ENCODE data around the gene ATXN7L2.

Gene ATXN7L2

DNA sequence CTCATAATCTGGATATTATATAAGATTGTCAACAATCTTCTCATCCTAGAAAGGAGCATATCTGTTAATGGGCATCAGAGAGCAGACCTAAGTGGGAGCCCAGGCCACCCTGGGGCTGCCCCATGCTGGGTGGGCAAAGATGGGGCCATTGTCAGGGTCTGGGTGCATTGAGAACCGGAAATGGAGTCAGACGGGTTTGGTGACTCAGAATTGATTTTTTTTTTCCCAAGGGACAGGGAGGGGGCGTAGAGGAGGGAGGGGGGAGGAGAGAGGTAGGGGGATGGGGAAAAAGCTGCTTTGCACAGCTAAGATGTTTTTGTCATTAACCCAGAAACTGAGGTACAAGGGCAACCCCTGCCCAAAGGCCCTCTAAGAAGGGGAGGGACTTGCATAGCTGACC, 1.3 kb downstream of the ATXN7L2 start:
- Histone ChIP-seq H3K4me1 (ENCODE audit: control insufficient read depth, insufficient read depth, low read length) (no peaks in the 10 kb centered on the region), H3K27ac (ENCODE audit: extremely low read depth, low read depth, low read length) (no peak overlapping the region), H3K9me3 (ENCODE audit: control insufficient read depth, insufficient read depth, low read depth, low read length) (no peaks in the 10 kb centered on the region), H3K36me3 (ENCODE audit: control insufficient read depth in 2 of 2, insufficient read depth in 1 of 2, low read length in 2 of 2) (peaks cover 0 to 36% of the 10 kb centered on the region in 2 experiments; a peak in 1 of 3 replicates), H3K4me3 (ENCODE audit: low read depth, low read length) (peak overlapping the region; percentile 60; the same call in 1 of the 2 replicates)
- TF ChIP-seq, protein P1, sequence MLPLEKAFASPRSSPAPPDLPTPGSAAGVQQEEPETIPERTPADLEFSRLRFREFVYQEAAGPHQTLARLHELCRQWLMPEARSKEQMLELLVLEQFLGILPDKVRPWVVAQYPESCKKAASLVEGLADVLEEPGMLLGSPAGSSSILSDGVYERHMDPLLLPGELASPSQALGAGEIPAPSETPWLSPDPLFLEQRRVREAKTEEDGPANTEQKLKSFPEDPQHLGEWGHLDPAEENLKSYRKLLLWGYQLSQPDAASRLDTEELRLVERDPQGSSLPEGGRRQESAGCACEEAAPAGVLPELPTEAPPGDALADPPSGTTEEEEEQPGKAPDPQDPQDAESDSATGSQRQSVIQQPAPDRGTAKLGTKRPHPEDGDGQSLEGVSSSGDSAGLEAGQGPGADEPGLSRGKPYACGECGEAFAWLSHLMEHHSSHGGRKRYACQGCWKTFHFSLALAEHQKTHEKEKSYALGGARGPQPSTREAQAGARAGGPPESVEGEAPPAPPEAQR (tag by site-specific recombination; IDR thresholded peaks at IDR 0.05), result no peak
- TF ChIP-seq GLIS2 (tag by site-specific recombination; IDR thresholded peaks at IDR 0.05), result 0 out of 2 replicates have a peak, but pooled peaks have one; percentile 11
- no peak for TF ChIP-seq ZNF114 (tag by site-specific recombination; IDR thresholded peaks at IDR 0.05)
- no peak for TF ChIP-seq ZNF624 (tag by site-specific recombination; IDR thresholded peaks at IDR 0.05)
- TF ChIP-seq ZIC2 (tag by site-specific recombination; IDR thresholded peaks at IDR 0.05), result peak; percentile 71
- TF ChIP-seq, protein P2, sequence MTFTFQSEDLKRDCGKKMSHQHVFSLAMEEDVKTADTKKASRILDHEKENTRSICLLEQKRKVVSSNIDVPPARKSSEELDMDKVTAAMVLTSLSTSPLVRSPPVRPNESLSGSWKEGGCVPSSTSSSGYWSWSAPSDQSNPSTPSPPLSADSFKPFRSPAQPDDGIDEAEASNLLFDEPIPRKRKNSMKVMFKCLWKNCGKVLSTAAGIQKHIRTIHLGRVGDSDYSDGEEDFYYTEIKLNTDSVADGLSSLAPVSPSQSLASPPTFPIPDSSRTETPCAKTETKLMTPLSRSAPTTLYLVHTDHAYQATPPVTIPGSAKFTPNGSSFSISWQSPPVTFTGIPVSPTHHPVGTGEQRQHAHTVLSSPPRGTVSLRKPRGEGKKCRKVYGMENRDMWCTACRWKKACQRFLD (tag by site-specific recombination; IDR thresholded peaks at IDR 0.05), result no peak
- TF ChIP-seq ZNF133 (tag by site-specific recombination; IDR thresholded peaks at IDR 0.05), result no peak
- no peak for TF ChIP-seq ZNF302 (tag by site-specific recombination; IDR thresholded peaks at IDR 0.05; ENCODE audit: low read depth)
- TF ChIP-seq ZNF571 (tag by site-specific recombination; IDR thresholded peaks at IDR 0.05), result no peak
- peak; percentile 31; the same call in 1 of the 2 replicates for TF ChIP-seq ZFHX2 (tag by site-specific recombination; conservative IDR thresholded peaks at IDR 0.05)
- no peak for TF ChIP-seq SP3 (tag by site-specific recombination; IDR thresholded peaks at IDR 0.05)
- TF ChIP-seq, protein P3, sequence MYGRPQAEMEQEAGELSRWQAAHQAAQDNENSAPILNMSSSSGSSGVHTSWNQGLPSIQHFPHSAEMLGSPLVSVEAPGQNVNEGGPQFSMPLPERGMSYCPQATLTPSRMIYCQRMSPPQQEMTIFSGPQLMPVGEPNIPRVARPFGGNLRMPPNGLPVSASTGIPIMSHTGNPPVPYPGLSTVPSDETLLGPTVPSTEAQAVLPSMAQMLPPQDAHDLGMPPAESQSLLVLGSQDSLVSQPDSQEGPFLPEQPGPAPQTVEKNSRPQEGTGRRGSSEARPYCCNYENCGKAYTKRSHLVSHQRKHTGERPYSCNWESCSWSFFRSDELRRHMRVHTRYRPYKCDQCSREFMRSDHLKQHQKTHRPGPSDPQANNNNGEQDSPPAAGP (tag by site-specific recombination; IDR thresholded peaks at IDR 0.05), result peak; percentile 42; the same call in 1 of the 2 replicates
- TF ChIP-seq, protein P4, sequence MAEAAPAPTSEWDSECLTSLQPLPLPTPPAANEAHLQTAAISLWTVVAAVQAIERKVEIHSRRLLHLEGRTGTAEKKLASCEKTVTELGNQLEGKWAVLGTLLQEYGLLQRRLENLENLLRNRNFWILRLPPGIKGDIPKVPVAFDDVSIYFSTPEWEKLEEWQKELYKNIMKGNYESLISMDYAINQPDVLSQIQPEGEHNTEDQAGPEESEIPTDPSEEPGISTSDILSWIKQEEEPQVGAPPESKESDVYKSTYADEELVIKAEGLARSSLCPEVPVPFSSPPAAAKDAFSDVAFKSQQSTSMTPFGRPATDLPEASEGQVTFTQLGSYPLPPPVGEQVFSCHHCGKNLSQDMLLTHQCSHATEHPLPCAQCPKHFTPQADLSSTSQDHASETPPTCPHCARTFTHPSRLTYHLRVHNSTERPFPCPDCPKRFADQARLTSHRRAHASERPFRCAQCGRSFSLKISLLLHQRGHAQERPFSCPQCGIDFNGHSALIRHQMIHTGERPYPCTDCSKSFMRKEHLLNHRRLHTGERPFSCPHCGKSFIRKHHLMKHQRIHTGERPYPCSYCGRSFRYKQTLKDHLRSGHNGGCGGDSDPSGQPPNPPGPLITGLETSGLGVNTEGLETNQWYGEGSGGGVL (tag by site-specific recombination; IDR thresholded peaks at IDR 0.05), result no peak
- CTCF ChIA-PET, result interaction anchor here (0.6 to 36.3 kb wide), 4 partner anchors 8 to 372 kb away, joined by 3 to 1152 read pairs (median 22); partner anchors contain the start of genes CYB561D1 and GPR61
- POLR2A ChIA-PET, result interaction anchor here (1.2 kb wide), 1 partner anchor 59 kb away, joined by 3 read pairs; no protein-coding TSS in a partner anchor

DNA sequence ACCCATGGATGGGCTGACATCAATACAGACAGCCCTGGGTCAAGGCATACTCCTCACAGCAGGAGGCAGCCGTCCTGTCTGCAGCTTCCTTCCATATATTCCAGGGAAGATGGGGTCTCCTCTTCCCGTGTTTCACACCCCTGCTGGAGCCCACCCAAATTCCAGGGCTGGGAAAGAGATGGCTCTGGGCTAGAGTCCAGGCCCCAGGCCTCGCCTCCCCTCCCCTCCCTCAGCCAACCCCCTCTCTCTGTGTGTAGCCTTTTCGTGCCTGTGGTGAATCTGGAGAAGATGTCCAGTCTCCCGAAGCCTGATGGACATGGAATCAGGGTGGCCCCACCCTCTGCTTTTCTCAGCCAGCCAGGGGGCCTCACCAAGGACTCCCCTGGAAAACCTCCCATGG, 3.6 kb downstream of the ATXN7L2 start:
- no peaks in the 10 kb centered on the region for H3K9me3 ChIP-seq (ENCODE audit: control insufficient read depth, insufficient read depth, low read depth, low read length)
- H3K4me3 ChIP-seq (ENCODE audit: low read depth, low read length), result no peak overlapping the region
- H3K27ac ChIP-seq (ENCODE audit: extremely low read depth, low read depth, low read length), result no peak overlapping the region
- POLR2A ChIA-PET, result no interaction called here
- CTCF ChIA-PET, result interaction anchor here (1.1 to 36.3 kb wide), 4 partner anchors 12 to 60 kb away, joined by 3 to 1152 read pairs (median 38); partner anchors contain the start of gene GPR61
- no peaks in the 10 kb centered on the region for H3K4me1 ChIP-seq (ENCODE audit: control insufficient read depth, insufficient read depth, low read length)
- H3K36me3 ChIP-seq (ENCODE audit: control insufficient read depth in 2 of 2, insufficient read depth in 1 of 2, low read length in 2 of 2), result peaks cover 0 to 56% of the 10 kb centered on the region in 2 experiments; a peak in 1 of 3 replicates
- TF ChIP-seq, protein P5, sequence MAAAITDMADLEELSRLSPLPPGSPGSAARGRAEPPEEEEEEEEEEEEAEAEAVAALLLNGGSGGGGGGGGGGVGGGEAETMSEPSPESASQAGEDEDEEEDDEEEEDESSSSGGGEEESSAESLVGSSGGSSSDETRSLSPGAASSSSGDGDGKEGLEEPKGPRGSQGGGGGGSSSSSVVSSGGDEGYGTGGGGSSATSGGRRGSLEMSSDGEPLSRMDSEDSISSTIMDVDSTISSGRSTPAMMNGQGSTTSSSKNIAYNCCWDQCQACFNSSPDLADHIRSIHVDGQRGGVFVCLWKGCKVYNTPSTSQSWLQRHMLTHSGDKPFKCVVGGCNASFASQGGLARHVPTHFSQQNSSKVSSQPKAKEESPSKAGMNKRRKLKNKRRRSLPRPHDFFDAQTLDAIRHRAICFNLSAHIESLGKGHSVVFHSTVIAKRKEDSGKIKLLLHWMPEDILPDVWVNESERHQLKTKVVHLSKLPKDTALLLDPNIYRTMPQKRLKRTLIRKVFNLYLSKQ (tag by site-specific recombination; IDR thresholded peaks at IDR 0.05; ENCODE audit: borderline replicate concordance), result no peak
- TF ChIP-seq, protein P6, sequence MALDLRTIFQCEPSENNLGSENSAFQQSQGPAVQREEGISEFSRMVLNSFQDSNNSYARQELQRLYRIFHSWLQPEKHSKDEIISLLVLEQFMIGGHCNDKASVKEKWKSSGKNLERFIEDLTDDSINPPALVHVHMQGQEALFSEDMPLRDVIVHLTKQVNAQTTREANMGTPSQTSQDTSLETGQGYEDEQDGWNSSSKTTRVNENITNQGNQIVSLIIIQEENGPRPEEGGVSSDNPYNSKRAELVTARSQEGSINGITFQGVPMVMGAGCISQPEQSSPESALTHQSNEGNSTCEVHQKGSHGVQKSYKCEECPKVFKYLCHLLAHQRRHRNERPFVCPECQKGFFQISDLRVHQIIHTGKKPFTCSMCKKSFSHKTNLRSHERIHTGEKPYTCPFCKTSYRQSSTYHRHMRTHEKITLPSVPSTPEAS (tag by site-specific recombination; IDR thresholded peaks at IDR 0.05), result no peak
- TF ChIP-seq HOXA7 (CRISPR knock-in tag; IDR thresholded peaks at IDR 0.05; ENCODE audit: borderline replicate concordance), result no peak
- TF ChIP-seq MEIS1 (CRISPR knock-in tag; IDR thresholded peaks at IDR 0.05; ENCODE audit: borderline replicate concordance), result no peak
- no peak for TF ChIP-seq ZEB2 (tag by site-specific recombination; IDR thresholded peaks at IDR 0.05)
- peak; percentile 72; the same call in 1 of the 2 replicates for TF ChIP-seq GLIS1 (tag by site-specific recombination; IDR thresholded peaks at IDR 0.05)
